ENCODE data around the gene UNC5CL.

Gene UNC5CL, protein sequence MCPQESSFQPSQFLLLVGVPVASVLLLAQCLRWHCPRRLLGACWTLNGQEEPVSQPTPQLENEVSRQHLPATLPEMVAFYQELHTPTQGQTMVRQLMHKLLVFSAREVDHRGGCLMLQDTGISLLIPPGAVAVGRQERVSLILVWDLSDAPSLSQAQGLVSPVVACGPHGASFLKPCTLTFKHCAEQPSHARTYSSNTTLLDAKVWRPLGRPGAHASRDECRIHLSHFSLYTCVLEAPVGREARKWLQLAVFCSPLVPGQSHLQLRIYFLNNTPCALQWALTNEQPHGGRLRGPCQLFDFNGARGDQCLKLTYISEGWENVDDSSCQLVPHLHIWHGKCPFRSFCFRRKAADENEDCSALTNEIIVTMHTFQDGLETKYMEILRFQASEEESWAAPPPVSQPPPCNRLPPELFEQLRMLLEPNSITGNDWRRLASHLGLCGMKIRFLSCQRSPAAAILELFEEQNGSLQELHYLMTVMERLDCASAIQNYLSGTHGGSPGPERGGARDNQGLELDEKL

DNA sequence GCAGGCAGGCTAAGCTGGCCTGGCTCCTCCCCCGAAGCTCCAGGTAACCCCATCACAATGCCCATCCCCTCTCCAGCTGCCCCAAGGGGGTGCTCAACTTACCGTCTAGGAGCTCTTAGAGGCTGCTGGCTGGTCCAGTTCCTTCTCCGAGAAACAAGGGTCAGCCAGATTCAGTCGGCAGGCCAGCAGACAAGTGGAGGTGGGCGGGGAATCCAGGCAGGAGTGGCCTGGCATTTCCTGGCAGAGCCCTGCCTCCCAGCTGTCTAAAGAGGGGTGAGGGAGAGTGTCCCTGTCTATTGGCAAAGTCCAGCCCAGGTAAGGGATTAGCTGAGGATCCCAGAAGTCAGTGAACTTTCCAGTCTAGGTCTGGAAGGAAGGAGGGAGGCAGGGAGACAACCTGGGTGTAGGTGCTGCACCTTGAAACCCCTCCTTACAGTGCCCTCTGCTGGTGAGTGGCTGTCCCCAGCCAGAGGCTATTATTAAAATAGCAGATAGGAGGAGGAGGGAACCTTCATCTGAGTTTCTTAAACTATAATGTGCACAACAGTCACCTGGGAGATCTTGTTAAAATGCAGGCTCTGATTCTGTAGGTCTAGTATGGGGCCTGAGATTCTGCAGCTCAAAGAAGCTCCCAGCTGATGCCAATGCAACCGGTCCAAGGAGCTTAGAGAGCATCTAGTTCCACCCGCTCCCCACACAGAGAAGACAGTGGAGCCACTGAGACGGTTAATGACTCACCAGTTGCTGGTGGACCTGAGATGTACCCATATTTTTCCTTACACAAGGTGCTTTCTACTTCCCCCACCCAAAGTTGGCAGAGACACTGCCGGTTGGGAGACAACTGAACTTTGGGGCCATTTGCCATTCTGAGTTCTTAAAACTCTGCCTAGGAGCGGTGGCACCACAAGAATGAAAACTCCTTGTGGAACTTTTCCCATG lies at the start of gene UNC5CL:
Gene UNC5CL, minus strand, starts transcription at position 162 of the 939 bp plus-strand sequence. CDS start 4,147 bp downstream, outside the sequence.
- no peaks in the 10 kb centered on the region for H3K36me3 ChIP-seq (ENCODE audit: control insufficient read depth, insufficient read depth, low read length)
- no peak within 1 kb of the TSS for H3K4me3 ChIP-seq (ENCODE audit: low read depth, low read length)
- H3K27me3 ChIP-seq (ENCODE audit: control insufficient read depth, insufficient read depth, low read length) = no peaks in the 10 kb centered on the region
- H3K4me1 ChIP-seq (ENCODE audit: control insufficient read depth, insufficient read depth, low read length) = peaks cover 26% of the 10 kb centered on the region
- no peak within 1 kb of the TSS for H3K9ac ChIP-seq (ENCODE audit: low read length)
- no peaks in the 10 kb centered on the region for H3K9me3 ChIP-seq (ENCODE audit: control insufficient read depth, insufficient read depth, low read depth, low read length)
- H3K27ac ChIP-seq (ENCODE audit: low read depth, low read length) = no peak within 1 kb of the TSS

DNA sequence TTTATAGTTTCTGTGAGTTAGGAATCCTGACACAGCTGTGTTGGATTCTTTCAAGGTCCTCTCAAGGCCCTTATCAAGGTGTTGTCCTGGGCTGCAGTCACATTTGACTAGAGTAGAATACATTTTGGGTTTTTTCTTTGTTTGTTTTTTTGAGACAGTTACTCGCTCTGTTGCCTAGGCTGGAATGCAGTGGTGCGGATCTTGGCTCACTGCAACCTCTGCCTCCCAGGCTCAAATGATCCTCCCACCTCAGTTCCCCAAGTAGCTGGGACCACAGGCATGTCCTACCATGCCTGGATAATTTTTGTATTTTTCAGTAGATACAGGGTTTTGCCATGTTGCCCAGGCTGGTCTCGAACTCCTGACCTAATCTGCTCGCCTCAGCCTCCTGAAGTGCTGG lies 49.4 kb upstream of the UNC5CL start:
- Histone ChIP-seq H3K4me1 (ENCODE audit: control insufficient read depth, insufficient read depth, low read length) (no peaks in the 10 kb centered on the region), H3K9ac (ENCODE audit: low read length) (no peak overlapping the region), H3K9me3 (ENCODE audit: control insufficient read depth, insufficient read depth, low read depth, low read length) (no peaks in the 10 kb centered on the region), H3K27ac (ENCODE audit: low read depth, low read length) (no peak overlapping the region), H3K4me3 (ENCODE audit: low read depth, low read length) (no peak overlapping the region), H3K27me3 (ENCODE audit: control insufficient read depth, insufficient read depth, low read length) (no peaks in the 10 kb centered on the region), H3K36me3 (ENCODE audit: control insufficient read depth, insufficient read depth, low read length) (peaks cover 95% of the 10 kb centered on the region)

DNA sequence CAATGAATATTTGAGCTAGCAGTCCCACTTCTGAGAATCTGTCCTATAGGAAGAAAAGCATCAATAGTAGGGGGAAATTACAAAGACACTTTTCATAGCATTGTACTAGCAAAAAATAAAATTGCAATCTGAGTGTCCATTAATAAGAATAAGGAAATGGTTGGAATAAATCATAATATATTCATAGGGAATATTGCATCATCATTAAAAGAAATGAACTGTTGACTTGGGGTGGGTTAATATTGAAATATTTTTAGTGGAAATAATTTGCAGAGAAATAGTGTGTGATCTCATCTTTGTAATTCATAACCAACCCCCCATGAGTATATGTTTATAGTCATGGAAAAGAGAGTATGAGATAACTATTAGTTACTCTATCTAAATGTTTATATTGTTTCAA lies 46.2 kb upstream of the UNC5CL start:
- no peaks in the 10 kb centered on the region for H3K4me1 ChIP-seq (ENCODE audit: control insufficient read depth, insufficient read depth, low read length)
- H3K27ac ChIP-seq (ENCODE audit: low read depth, low read length) = no peak overlapping the region
- no peak overlapping the region for H3K4me3 ChIP-seq (ENCODE audit: low read depth, low read length)
- H3K9ac ChIP-seq (ENCODE audit: low read length) = no peak overlapping the region
- peaks cover 92% of the 10 kb centered on the region for H3K36me3 ChIP-seq (ENCODE audit: control insufficient read depth, insufficient read depth, low read length)
- no peaks in the 10 kb centered on the region for H3K9me3 ChIP-seq (ENCODE audit: control insufficient read depth, insufficient read depth, low read depth, low read length)
- H3K27me3 ChIP-seq (ENCODE audit: control insufficient read depth, insufficient read depth, low read length) = no peaks in the 10 kb centered on the region

DNA sequence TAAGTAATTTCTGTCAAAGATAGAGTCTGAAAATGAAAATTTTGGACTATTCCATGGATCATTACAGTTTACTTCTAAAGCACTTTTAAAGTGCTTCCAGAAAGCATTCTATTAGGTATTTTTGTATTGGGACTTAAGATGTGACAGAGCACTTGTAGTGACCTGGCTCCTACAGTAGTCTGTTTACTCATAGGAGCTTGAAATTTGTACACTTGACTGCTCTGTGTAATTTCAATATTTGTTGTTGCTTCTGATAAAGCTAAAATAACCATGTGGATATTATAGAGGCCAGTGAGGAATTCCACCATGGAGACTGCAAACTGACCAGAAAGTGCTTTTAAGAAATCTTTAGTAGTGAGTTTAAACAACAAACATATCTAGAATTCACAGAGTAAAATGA lies 44.1 kb upstream of the UNC5CL start:
- H3K36me3 ChIP-seq (ENCODE audit: control insufficient read depth, insufficient read depth, low read length) = peaks cover 94% of the 10 kb centered on the region

DNA sequence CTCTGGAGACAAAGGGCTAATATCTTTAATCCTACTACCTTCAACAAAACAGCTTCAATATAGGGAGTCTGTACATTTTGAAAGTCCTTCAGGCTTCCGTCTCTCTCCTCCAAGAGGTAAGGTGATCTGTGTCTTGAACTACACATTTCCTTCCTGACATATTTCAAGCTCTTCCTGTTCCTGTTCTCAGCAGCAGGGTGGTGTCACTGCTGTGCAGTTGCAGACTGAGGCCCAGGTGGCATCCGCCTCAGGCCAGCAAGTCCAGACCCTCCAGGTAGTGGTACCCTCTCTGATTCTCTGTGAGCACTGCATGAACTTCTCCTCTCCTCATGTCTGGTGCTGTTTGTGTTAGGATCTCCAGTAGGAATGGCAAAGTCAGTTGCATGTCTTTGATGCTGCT lies 41.6 kb upstream of the UNC5CL start:
- Histone ChIP-seq H3K4me1 (ENCODE audit: control insufficient read depth, insufficient read depth, low read length) (peaks cover 3% of the 10 kb centered on the region; the same call in 1 of the 2 replicates), H3K27ac (ENCODE audit: low read depth, low read length) (no peak overlapping the region), H3K4me3 (ENCODE audit: low read depth, low read length) (no peak overlapping the region), H3K9me3 (ENCODE audit: control insufficient read depth, insufficient read depth, low read depth, low read length) (no peaks in the 10 kb centered on the region), H3K9ac (ENCODE audit: low read length) (no peak overlapping the region), H3K27me3 (ENCODE audit: control insufficient read depth, insufficient read depth, low read length) (no peaks in the 10 kb centered on the region), H3K36me3 (ENCODE audit: control insufficient read depth, insufficient read depth, low read length) (peaks cover 75% of the 10 kb centered on the region)

More for the DNA sequence above, 44.1 kb upstream of the UNC5CL start:
- no peaks in the 10 kb centered on the region for H3K9me3 ChIP-seq (ENCODE audit: control insufficient read depth, insufficient read depth, low read depth, low read length)
- no peak overlapping the region for H3K4me3 ChIP-seq (ENCODE audit: low read depth, low read length)
- H3K27me3 ChIP-seq (ENCODE audit: control insufficient read depth, insufficient read depth, low read length) = no peaks in the 10 kb centered on the region
- H3K9ac ChIP-seq (ENCODE audit: low read length) = no peak overlapping the region
- no peak overlapping the region for H3K27ac ChIP-seq (ENCODE audit: low read depth, low read length)
- no peaks in the 10 kb centered on the region for H3K4me1 ChIP-seq (ENCODE audit: control insufficient read depth, insufficient read depth, low read length)

DNA sequence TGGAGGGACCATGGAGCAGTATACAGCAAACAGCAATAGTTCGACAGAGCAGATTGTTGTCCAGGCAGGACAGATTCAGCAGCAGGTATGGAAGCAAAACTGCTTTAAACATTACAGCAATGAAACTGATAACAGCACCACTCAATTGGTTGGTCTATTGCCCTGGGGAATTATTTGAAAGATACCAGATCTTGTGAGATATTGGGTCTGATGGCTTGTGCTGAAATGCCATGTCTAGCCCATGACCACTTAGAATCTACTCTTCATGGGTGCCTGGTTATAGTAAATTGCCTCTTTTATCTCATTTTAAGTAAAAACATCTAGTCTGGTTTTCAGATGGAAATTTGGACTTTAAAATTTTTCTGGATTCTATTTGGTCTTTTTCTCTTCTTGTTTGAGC lies 40.1 kb upstream of the UNC5CL start:
- Histone ChIP-seq H3K4me1 (ENCODE audit: control insufficient read depth, insufficient read depth, low read length) (peaks cover 13% of the 10 kb centered on the region; the same call in 1 of the 2 replicates), H3K36me3 (ENCODE audit: control insufficient read depth, insufficient read depth, low read length) (peaks cover 63% of the 10 kb centered on the region), H3K9ac (ENCODE audit: low read length) (no peak overlapping the region)

DNA sequence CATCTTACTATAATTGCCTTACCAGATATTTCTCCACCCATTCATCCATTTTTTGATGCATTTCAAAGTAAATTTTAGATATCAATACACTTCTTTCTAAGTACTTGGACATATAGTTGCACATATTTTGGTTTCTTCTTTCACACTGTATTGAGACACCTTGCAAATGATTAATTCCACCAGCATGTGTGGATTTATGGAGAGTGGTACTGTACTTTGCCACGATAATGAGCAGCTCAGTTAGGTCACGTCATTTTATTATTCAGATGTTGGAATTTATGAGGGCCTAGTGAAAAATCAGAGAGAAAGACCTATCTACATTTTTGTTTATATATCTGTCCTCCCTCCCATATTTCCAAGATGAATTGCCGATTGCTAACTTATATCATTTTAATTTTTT lies 39.1 kb upstream of the UNC5CL start:
- Histone ChIP-seq H3K27ac (ENCODE audit: low read depth, low read length) (no peak overlapping the region), H3K36me3 (ENCODE audit: control insufficient read depth, insufficient read depth, low read length) (peaks cover 53% of the 10 kb centered on the region), H3K4me1 (ENCODE audit: control insufficient read depth, insufficient read depth, low read length) (peaks cover 13% of the 10 kb centered on the region; the same call in 1 of the 2 replicates), H3K4me3 (ENCODE audit: low read depth, low read length) (no peak overlapping the region), H3K9ac (ENCODE audit: low read length) (no peak overlapping the region), H3K9me3 (ENCODE audit: control insufficient read depth, insufficient read depth, low read depth, low read length) (no peaks in the 10 kb centered on the region), H3K27me3 (ENCODE audit: control insufficient read depth, insufficient read depth, low read length) (no peaks in the 10 kb centered on the region)

More for the DNA sequence above, 40.1 kb upstream of the UNC5CL start:
- no peak overlapping the region for H3K27ac ChIP-seq (ENCODE audit: low read depth, low read length)
- H3K9me3 ChIP-seq (ENCODE audit: control insufficient read depth, insufficient read depth, low read depth, low read length) = no peaks in the 10 kb centered on the region
- no peaks in the 10 kb centered on the region for H3K27me3 ChIP-seq (ENCODE audit: control insufficient read depth, insufficient read depth, low read length)
- H3K4me3 ChIP-seq (ENCODE audit: low read depth, low read length) = no peak overlapping the region

DNA sequence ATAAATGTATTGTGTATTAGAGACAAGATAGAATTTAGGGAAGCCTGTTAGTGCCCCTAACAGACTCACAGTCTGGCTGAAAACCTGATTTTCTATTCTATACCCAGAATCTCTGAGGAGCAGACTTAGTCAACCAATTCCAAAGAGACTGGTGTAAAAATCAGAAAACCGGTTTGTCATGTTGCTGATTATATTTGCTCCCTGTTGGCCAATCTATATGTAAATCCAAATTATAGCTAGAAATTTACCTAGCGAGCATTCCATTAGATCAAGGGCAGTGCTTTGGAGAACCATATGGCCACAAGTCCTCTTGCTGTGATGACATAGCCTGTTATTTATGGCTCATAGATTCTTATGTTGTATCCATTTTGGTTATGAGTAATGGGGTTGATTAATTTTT lies 38.5 kb upstream of the UNC5CL start:
- Histone ChIP-seq H3K9me3 (ENCODE audit: control insufficient read depth, insufficient read depth, low read depth, low read length) (no peaks in the 10 kb centered on the region), H3K4me1 (ENCODE audit: control insufficient read depth, insufficient read depth, low read length) (peaks cover 13% of the 10 kb centered on the region; the same call in 1 of the 2 replicates), H3K4me3 (ENCODE audit: low read depth, low read length) (no peak overlapping the region), H3K9ac (ENCODE audit: low read length) (no peak overlapping the region), H3K27me3 (ENCODE audit: control insufficient read depth, insufficient read depth, low read length) (no peaks in the 10 kb centered on the region), H3K36me3 (ENCODE audit: control insufficient read depth, insufficient read depth, low read length) (peaks cover 47% of the 10 kb centered on the region), H3K27ac (ENCODE audit: low read depth, low read length) (no peak overlapping the region)

DNA sequence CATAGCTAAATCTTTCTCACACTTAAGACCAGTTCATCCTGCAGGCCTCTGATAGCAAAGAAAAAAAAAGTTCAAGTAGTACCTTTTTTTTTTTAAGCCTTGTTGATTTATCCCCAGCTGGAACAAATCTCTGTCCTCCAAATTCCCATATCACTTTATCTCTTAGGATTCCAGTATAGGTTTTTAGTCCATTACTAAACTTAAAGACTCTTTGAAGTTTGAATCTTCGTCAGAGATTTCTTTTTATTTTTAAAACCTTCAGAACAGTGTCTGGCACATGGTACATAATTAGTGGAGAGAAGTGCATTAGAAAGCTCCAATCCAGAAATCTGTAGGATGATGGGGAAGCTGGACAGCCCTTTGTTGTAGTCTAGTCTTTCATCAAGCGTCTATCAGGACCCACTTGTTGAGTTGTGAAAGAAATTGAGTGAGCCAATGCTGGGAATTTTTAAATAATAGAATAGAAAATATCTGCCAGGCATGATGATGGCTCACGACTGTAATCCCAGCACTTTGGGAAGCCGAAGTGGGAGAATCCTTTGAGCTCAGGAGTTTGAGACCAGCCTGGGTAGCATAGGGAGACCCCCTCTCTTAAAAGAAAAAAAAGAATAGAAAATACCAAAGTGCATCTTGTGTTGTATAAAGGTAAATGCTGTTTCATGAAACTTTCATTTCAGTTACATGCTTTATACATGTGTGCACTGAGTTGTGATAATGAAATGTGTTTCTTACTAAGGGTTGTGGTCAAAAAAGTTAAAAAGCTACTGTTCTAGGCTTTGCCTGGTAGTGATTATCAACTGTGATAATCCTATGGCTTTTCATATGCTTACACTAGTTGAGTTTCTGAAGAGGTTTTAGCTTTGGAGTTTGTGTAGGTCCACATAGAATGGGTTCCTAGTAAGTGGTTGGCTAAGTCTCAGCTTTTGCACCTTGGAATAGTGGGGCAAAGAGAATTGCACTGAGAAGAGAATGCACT lies 36.9 kb upstream of the UNC5CL start:
- Histone ChIP-seq H3K27ac (ENCODE audit: low read depth, low read length) (no peak overlapping the region), H3K36me3 (ENCODE audit: control insufficient read depth, insufficient read depth, low read length) (peaks cover 35% of the 10 kb centered on the region), H3K4me1 (ENCODE audit: control insufficient read depth, insufficient read depth, low read length) (peaks cover 17% of the 10 kb centered on the region), H3K27me3 (ENCODE audit: control insufficient read depth, insufficient read depth, low read length) (no peaks in the 10 kb centered on the region), H3K9ac (ENCODE audit: low read length) (no peak overlapping the region), H3K9me3 (ENCODE audit: control insufficient read depth, insufficient read depth, low read depth, low read length) (no peaks in the 10 kb centered on the region), H3K4me3 (ENCODE audit: low read depth, low read length) (no peak overlapping the region)

All from HUES6 (cell line).